H1 (cell line): ENCODE results near the gene SMYD4. TPM values are rescaled to one million over a fixed set of nuclear protein-coding genes. Genes with fewer than 3 reads are reported as not detected.

Experiments used
- BCL11A ChIP-seq, 2 experiments: IDR thresholded peaks; one replicate each; pipeline ENCODE4 v1.6.1; 2011; ENCODE audit warnings: low read depth in 2 of 2, low read length in 2 of 2, mild to moderate bottlenecking in 2 of 2
- CEBPB ChIP-seq: IDR thresholded peaks from 2 replicates; pipeline ENCODE4 v1.6.1; 2012; ENCODE audit warnings: low read depth, low read length
- CHD2 ChIP-seq: IDR thresholded peaks from 2 replicates; pipeline ENCODE4 v1.6.1; 2012; ENCODE audit warnings: low read length, improper control_type of control experiment
- CTCF ChIP-seq, 3 experiments: IDR thresholded peaks; 1 replicate in 2 of 3; 2 replicates in 1 of 3; pipeline versions ENCODE4 v1.5.1 to v1.6.1; 2011; ENCODE audit warnings: low read length in 3 of 3, mild to moderate bottlenecking in 3 of 3, inconsistent platforms in 2 of 3, low read depth in 1 of 3, moderate library complexity in 1 of 3; ENCODE audit not compliant: insufficient read depth in 1 of 3; ENCODE audit errors: control extremely low read depth in 1 of 3
- E2F6 ChIP-seq: IDR thresholded peaks from 2 replicates; pipeline ENCODE4 v1.6.1; 2012; ENCODE audit warnings: inconsistent platforms
- EGR1 ChIP-seq: IDR thresholded peaks from 2 replicates; pipeline ENCODE4 v1.6.1; 2011; ENCODE audit warnings: low read depth, low read length, borderline replicate concordance
- EP300 ChIP-seq, 2 experiments: IDR thresholded peaks; 1 replicate in 1 of 2; 2 replicates in 1 of 2; pipeline ENCODE4 v1.6.1; 2011 to 2012; ENCODE audit warnings: low read depth in 2 of 2, low read length in 2 of 2, mild to moderate bottlenecking in 2 of 2, borderline replicate concordance in 1 of 2, inconsistent platforms in 1 of 2, moderate library complexity in 1 of 2
- FOSL1 ChIP-seq: IDR thresholded peaks from 2 replicates; pipeline ENCODE4 v1.6.1; 2011; ENCODE audit warnings: mild to moderate bottlenecking, low read depth, low read length, moderate library complexity; ENCODE audit not compliant: insufficient read depth
- GTF2F1 ChIP-seq: IDR thresholded peaks from 2 replicates; pipeline ENCODE4 v1.6.1; 2012; ENCODE audit warnings: low read depth, low read length, improper control_type of control experiment, borderline replicate concordance
- JUN ChIP-seq: IDR thresholded peaks from 2 replicates; pipeline ENCODE4 v1.6.1; 2011; ENCODE audit warnings: low read depth, mild to moderate bottlenecking, improper control_type of control experiment, low read length
- JUND ChIP-seq: IDR thresholded peaks from 2 replicates; pipeline ENCODE4 v1.6.1; 2011; ENCODE audit warnings: mild to moderate bottlenecking, improper control_type of control experiment, low read length
- KDM5A ChIP-seq: fragments of 200-600 bp; IDR thresholded peaks from 2 replicates; pipeline ENCODE4 v1.7.1; 2012; ENCODE audit warnings: mild to moderate bottlenecking, low read length, inconsistent platforms, mixed read lengths
- MAX ChIP-seq: IDR thresholded peaks from 2 replicates; pipeline ENCODE4 v1.6.1; 2012; ENCODE audit warnings: inconsistent platforms
- NRF1 ChIP-seq: IDR thresholded peaks from 2 replicates; pipeline ENCODE4 v1.6.1; 2011; ENCODE audit warnings: mild to moderate bottlenecking, low read depth, low read length, improper control_type of control experiment
- PHF8 ChIP-seq: fragments of 200-600 bp; sonication (generic); conservative IDR thresholded peaks from 2 replicates; pipeline ENCODE4 v1.7.1; 2012; ENCODE audit warnings: low read depth, mild to moderate bottlenecking, inconsistent platforms, low read length, moderate library complexity
- SIX5 ChIP-seq: IDR thresholded peaks from 2 replicates; pipeline ENCODE4 v1.6.1; 2011; ENCODE audit warnings: mild to moderate bottlenecking, low read depth, low read length
- SP1 ChIP-seq: IDR thresholded peaks from 2 replicates; pipeline ENCODE4 v1.6.1; 2011; ENCODE audit warnings: low read depth, low read length
- SP2 ChIP-seq: IDR thresholded peaks from 2 replicates; pipeline ENCODE4 v1.6.1; 2012; ENCODE audit warnings: mild to moderate bottlenecking, low read length, inconsistent platforms
- SUZ12 ChIP-seq: fragments of 200-600 bp; sonication (generic); IDR thresholded peaks from 2 replicates; pipeline ENCODE4 v1.6.1; 2012; ENCODE audit warnings: mild to moderate bottlenecking, inconsistent platforms, low read length, moderate library complexity, mixed read lengths
- TAF1 ChIP-seq: IDR thresholded peaks from 2 replicates; pipeline ENCODE4 v1.6.1; 2011; ENCODE audit warnings: mild to moderate bottlenecking, low read depth, low read length
- USF2 ChIP-seq: IDR thresholded peaks from 2 replicates; pipeline ENCODE4 v1.6.1; 2011; ENCODE audit warnings: low read length, improper control_type of control experiment
- polyA plus RNA-seq, 7 experiments: library from polyadenylated mRNA; depleted of rRNA in 3 of 7; stranded (reverse) in 5 of 7; unstranded in 2 of 7; fragments of >200 nt in 5 of 7; fragments of 200-250 nt in 2 of 7; gene quantifications; 1 replicate in 5 of 7; 2 replicates in 1 of 7; 4 replicates in 1 of 7; pipeline versions ENCODE4 v1.2.1 to v1.2.3, GENCODE V29; 2011 to 2013; ENCODE audit warnings: missing spikeins in 2 of 7, mixed read lengths in 2 of 7
- total RNA-seq: library from RNA; stranded (reverse); fragmentation: NEBNext Ultra II Directional; extraction: Animal tissue kit (Norgen Biotek cat#: 25700); gene quantifications from 2 replicates; pipeline ENCODE4 v1.2.1, GENCODE V29; 2021

Gene SMYD4
- total and polyA plus RNA-seq, 2 of the 8 experiments (the other 6 are each of a cell fraction or from before 2014, with no cell fraction given) = 10.5 to 23.4 TPM

- TF ChIP-seq JUND (no peak), CHD2 (no peak; the same call in 1 of the 2 replicates), CTCF (IDR thresholded peaks at IDR 0.05; ENCODE audit: control extremely low read depth in 1 of 3, insufficient read depth in 1 of 3, low read depth in 1 of 3, low read length in 3 of 3) (no peak), SIX5 (no peak), FOSL1 (no peak), E2F6 (no peak; the same call in 1 of the 2 replicates), USF2 (peak; percentile 94), PHF8 (peak; percentile 80), NRF1 (peak; percentile 27; the same call in 1 of the 2 replicates), CEBPB (no peak), SP1 (no peak), TAF1 (peak; percentile 72; the same call in 1 of the 2 replicates), JUN (no peak), EP300 (IDR thresholded peaks at IDR 0.05; ENCODE audit: borderline replicate concordance in 1 of 2, low read depth in 2 of 2, low read length in 2 of 2) (no peak), EGR1 (no peak), MAX (peak; percentile 60; the same call in 1 of the 2 replicates), BCL11A (IDR thresholded peaks at IDR 0.05; ENCODE audit: low read depth in 2 of 2, low read length in 2 of 2) (no peak), SP2 (no peak), GTF2F1 (no peak), SUZ12 (no peak), KDM5A (no peak)
Measured at GRCh38 chr17:1829592-1830257, at the start of gene SMYD4, which contains the start of gene RPA1 (continued).
